ENCODE measurements around the gene CD9.

CD9 gene

DNA sequence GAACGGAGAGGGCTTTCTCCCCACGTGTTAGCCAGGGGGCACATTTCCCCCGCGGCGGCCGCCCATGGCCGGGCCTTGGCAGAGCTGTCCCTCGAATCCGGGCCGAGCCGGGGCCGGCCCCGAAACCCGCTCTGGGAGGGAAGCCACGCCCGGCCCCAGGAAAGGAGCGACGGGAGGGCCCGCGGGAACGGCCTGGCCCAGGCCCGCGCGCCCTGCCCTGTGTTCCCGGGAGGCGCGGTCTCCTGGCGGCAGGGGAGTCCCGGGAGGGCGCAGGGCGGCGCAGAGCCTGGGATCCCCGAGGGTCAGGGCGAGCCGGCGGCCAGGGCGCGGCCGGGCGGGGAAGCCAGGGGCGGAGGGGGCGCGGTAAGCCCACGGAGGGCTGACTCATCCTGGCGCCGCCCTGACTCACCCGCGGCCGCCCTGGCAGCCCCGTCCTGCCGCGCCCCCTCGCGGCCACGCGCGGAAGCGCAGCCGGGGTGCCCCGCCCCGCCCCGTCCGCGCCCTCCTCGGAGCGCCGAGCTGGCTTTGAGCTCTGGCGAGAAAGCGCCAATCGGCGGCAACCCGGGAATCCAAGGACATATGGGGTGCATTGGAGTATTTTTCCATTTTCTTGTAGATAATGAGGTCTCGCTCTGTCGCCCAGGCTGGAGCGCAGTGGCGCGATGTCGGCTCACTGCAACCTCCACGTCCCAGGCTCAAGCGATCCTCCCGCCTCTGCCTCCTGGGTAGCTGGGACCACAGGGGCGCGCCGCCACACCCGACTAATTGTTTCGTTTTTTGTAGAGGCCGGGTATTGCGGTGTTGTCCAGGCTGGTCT, 78.4 kb downstream of the CD9 start:
- DNase-seq (ENCODE audit: low read depth), result peak; percentile 74
- peak overlapping the region; percentile 57 for H3K4me3 ChIP-seq (ENCODE audit: low read depth, low read length)
- TF ChIP-seq, protein P1, sequence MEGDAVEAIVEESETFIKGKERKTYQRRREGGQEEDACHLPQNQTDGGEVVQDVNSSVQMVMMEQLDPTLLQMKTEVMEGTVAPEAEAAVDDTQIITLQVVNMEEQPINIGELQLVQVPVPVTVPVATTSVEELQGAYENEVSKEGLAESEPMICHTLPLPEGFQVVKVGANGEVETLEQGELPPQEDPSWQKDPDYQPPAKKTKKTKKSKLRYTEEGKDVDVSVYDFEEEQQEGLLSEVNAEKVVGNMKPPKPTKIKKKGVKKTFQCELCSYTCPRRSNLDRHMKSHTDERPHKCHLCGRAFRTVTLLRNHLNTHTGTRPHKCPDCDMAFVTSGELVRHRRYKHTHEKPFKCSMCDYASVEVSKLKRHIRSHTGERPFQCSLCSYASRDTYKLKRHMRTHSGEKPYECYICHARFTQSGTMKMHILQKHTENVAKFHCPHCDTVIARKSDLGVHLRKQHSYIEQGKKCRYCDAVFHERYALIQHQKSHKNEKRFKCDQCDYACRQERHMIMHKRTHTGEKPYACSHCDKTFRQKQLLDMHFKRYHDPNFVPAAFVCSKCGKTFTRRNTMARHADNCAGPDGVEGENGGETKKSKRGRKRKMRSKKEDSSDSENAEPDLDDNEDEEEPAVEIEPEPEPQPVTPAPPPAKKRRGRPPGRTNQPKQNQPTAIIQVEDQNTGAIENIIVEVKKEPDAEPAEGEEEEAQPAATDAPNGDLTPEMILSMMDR (conservative IDR thresholded peaks at IDR 0.05; ENCODE audit: low read depth, low read length), result peak; percentile 33

DNA sequence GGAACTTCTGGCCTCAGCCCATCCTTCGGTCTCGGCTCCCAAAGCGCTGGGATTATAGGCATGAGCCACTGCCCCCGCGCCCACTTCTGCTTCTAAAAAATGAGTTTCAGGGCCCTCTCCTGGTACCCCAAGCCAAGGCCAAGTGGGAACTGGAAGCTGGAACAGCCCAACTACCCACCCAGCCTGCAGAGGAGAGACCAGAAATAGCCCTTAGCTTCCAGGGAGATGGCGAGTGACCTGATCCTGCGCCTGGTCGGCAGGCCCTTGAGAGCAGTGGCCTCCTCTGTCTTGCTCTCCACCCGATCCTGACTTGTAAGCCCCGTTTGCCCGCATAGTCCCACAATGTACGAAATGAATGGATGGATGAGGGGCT, 79.0 kb downstream of the CD9 start:
- DNase-seq (ENCODE audit: low read depth), result no peak
- no peak overlapping the region for H3K4me3 ChIP-seq (ENCODE audit: low read depth, low read length)
- TF ChIP-seq, protein P1 (conservative IDR thresholded peaks at IDR 0.05; ENCODE audit: low read depth, low read length), result no peak

DNA sequence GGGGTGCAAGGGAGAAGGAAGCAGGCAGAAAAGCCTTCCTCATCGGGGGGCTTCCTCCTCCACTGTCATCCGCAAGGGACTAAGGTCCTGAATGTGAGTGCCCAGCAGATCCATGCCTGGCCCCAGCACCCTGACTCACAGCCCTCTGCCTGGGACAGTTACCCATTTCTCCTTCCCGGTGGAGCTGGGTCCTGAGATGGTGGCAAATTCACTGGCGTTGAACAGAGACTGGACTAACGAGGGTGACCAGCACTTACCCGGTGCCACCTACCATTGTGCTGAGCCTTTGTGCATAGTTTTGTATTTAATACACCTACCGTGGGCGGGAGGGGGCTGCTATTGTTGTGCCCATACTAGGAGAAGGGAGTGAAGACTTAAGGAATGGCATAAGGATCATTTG, 79.4 kb downstream of the CD9 start:
- TF ChIP-seq, protein P1 (conservative IDR thresholded peaks at IDR 0.05; ENCODE audit: low read depth, low read length), result no peak
- H3K4me3 ChIP-seq (ENCODE audit: low read depth, low read length), result no peak overlapping the region
- no peak for DNase-seq (ENCODE audit: low read depth)

DNA sequence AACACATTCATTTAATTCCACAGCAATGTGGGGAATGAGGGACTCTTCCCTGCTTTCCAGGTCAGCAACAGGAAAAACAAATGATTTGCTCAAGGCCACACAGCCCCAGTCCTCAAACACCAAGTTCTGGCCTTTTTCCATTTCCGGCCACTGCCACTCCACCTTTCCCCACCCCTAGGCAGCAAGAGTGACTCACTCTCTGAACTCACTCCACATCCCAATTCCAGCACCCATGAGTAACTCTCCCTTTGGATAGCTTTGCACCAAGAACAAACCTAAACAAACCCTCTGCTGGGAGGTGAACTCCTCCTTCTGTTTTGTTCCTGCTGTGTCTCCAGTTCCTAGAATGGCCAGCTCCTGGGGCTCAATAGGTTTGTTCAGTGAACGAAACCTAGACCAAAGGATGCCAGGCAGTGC, 79.9 kb downstream of the CD9 start:
- H3K4me3 ChIP-seq (ENCODE audit: low read depth, low read length), result no peak overlapping the region
- DNase-seq (ENCODE audit: low read depth), result peak; percentile 77
- TF ChIP-seq, protein P1 (conservative IDR thresholded peaks at IDR 0.05; ENCODE audit: low read depth, low read length), result peak; percentile 11

DNA sequence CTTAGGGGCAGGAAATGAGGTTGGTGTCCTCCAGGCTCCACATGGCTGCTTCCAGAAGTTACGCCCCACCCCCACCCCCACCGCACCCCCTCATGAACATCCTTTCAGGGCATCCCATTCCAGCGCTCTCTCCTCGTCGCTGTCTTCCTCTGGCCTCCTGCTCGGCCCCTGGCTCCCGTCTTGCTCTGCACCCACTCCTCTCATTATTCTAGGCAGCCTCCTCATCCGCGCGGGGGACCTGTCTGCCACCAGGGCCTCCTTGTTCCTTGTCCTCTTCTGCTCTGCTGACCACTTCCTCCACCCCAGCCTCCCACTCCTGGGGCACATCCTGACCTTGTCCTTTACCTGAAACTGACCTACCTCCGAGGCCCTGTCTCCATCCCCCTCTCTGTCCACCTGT, 80.5 kb downstream of the CD9 start:
- TF ChIP-seq, protein P1 (conservative IDR thresholded peaks at IDR 0.05; ENCODE audit: low read depth, low read length), result no peak
- no peak overlapping the region for H3K4me3 ChIP-seq (ENCODE audit: low read depth, low read length)
- no peak for DNase-seq (ENCODE audit: low read depth)

DNA sequence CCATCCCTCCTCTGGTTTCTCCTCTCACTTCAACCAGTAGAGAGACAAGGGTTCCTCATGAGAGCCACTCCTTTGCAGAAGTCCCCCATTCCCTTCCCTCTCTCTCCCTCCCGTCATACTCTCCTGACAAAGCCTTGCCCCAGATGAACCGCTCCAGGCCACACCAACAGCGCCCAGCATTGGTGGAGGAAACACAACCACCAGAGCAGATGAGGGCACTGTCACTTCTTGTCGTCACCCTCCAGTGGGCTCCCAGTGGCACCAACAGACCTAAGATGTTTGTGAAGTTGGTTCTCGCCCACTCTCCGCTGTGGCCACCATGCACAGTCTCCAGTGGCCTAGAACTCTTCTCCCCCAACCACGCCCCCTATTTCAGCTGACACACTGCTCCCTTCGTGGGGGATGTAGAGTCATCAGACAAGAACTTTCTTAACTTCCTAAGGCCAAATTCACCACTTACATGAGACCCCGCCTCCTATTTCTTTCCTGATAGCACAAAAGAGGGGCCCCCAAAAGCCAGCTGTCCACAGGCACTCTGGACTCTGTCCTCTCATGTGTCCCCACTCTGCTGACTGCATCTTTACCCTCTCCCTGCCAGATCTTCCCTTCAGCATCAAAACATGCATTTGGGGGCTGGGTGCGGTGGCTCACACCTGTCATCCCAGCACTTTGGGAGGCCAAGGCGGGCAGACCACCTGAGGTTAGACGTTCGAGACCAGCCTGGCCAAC, 81.0 kb downstream of the CD9 start:
- no peak overlapping the region for H3K4me3 ChIP-seq (ENCODE audit: low read depth, low read length)
- no peak for DNase-seq (ENCODE audit: low read depth)
- TF ChIP-seq, protein P1 (conservative IDR thresholded peaks at IDR 0.05; ENCODE audit: low read depth, low read length), result no peak
